H1 (cell line): ENCODE measurements around the gene FAAP100. TPM values are rescaled to one million over a fixed set of nuclear protein-coding genes. Genes with fewer than 3 reads are reported as not detected.

Experiments used
- CTCF ChIA-PET: fragments of 300-600 bp; sonication (Branson Sonifier 250); formaldehyde crosslinking; loops from one replicate; lab custom pipeline; 2021; ENCODE audit not compliant: partially characterized antibody; lab: Charles Lee
- POLR2A ChIA-PET: fragments of 300-600 bp; sonication (Branson Sonifier 250); formaldehyde crosslinking; loops from one replicate; lab custom pipeline; 2021; ENCODE audit warnings: inconsistent platforms; ENCODE audit not compliant: partially characterized antibody; lab: Charles Lee
- DNase-seq, 2 experiments: peaks; one replicate each; pipeline versions ENCODE4 v3.0.0 to v3.0.0-alpha.2; 2010 to 2022; ENCODE audit warnings: low spot score in 2 of 2, low read depth in 1 of 2, mixed read lengths in 1 of 2
- FAIRE-seq: peaks from 2 replicates; lab custom pipeline; 2011; peaks lifted over from hg19 to GRCh38; lab: Jason Lieb, UNC
- H2AFZ ChIP-seq: 2 replicates; pipeline ENCODE4 v1.8.1; 2012; ENCODE audit warnings: low read length, inconsistent platforms
- H2AK5ac ChIP-seq: 2 replicates; pipeline ENCODE4 v1.6.1; 2013; ENCODE audit warnings: low read depth, low read length
- H2BK120ac ChIP-seq: replicated peaks from 2 replicates; pipeline ENCODE3; 2013; ENCODE audit warnings: low read depth, low read length, inconsistent platforms
- H2BK12ac ChIP-seq: 2 replicates; pipeline ENCODE4 v1.6.1; 2013; ENCODE audit warnings: low read depth, low read length
- H2BK15ac ChIP-seq: 2 replicates; pipeline ENCODE4 v1.6.1; 2013; ENCODE audit warnings: low read length
- H2BK20ac ChIP-seq: 2 replicates; pipeline ENCODE4 v1.6.1; 2013; ENCODE audit warnings: low read length
- H2BK5ac ChIP-seq: 2 replicates; pipeline ENCODE4 v1.6.1; 2013; ENCODE audit warnings: low read depth, low read length
- H3K14ac ChIP-seq: 2 replicates; pipeline ENCODE4 v1.6.1; 2013; ENCODE audit warnings: inconsistent platforms; ENCODE audit not compliant: insufficient read length
- H3K18ac ChIP-seq: 2 replicates; pipeline ENCODE4 v1.6.1; 2013; ENCODE audit warnings: low read length; ENCODE audit errors: extremely low read depth
- H3K23ac ChIP-seq: 2 replicates; pipeline ENCODE4 v1.6.1; 2013; ENCODE audit warnings: inconsistent platforms; ENCODE audit not compliant: insufficient read length
- H3K23me2 ChIP-seq: 2 replicates; pipeline ENCODE4 v1.6.1; 2013; ENCODE audit warnings: low read depth, low read length
- H3K27ac ChIP-seq: 2 replicates; pipeline ENCODE4 v1.6.1; 2011; ENCODE audit warnings: low read depth, low read length, inconsistent platforms
- H3K27me3 ChIP-seq, 4 experiments: replicated peaks in 1 of 4; 1 replicate in 1 of 4; 2 replicates in 3 of 4; pipeline versions ENCODE4 v1.6.1 to v1.8.1; 2011 to 2013; ENCODE audit warnings: low read length in 3 of 4, mild to moderate bottlenecking in 3 of 4, inconsistent platforms in 2 of 4, mixed read lengths in 2 of 4, moderate library complexity in 1 of 4; ENCODE audit not compliant: control insufficient read depth in 3 of 4, insufficient read depth in 3 of 4; ENCODE audit errors: extremely low read depth in 1 of 4
- H3K36me3 ChIP-seq, 4 experiments: 2 replicates each; pipeline versions ENCODE4 v1.6.1 to v1.8.1; 2011 to 2013; ENCODE audit warnings: mild to moderate bottlenecking in 4 of 4, low read length in 3 of 4, moderate library complexity in 2 of 4, control low read depth in 1 of 4, inconsistent platforms in 1 of 4; ENCODE audit not compliant: insufficient read depth in 4 of 4, control insufficient read depth in 2 of 4
- H3K4ac ChIP-seq: replicated peaks from 2 replicates; pipeline ENCODE3; 2013; ENCODE audit warnings: low read length, low read depth, mixed read lengths, inconsistent platforms; ENCODE audit not compliant: insufficient read length
- H3K4me1 ChIP-seq, 4 experiments: replicated peaks in 1 of 4; 1 replicate in 1 of 4; 2 replicates in 3 of 4; pipeline versions ENCODE4 v1.6.1 to v1.8.1; 2011 to 2013; ENCODE audit warnings: low read length in 3 of 4, inconsistent platforms in 2 of 4, mixed read lengths in 1 of 4; ENCODE audit not compliant: insufficient read depth in 4 of 4, control insufficient read depth in 3 of 4
- H3K4me2 ChIP-seq, 2 experiments: 2 replicates each; pipeline versions ENCODE4 v1.6.1 to v1.8.1; 2011 to 2013; ENCODE audit warnings: low read depth in 2 of 2, low read length in 2 of 2, control low read depth in 1 of 2, inconsistent platforms in 1 of 2, mild to moderate bottlenecking in 1 of 2; ENCODE audit not compliant: insufficient read depth in 1 of 2
- H3K4me3 ChIP-seq, 4 experiments: fragments of 200-600, 300-600 bp in 1 of 4; sonication (generic), shearing (Covaris generic), sonication (Bioruptor Twin) in 1 of 4; 2 replicates each; pipeline versions ENCODE4 v1.5.1 to v1.8.1; 2011 to 2016; ENCODE audit warnings: low read length in 4 of 4, low read depth in 3 of 4, control low read depth in 2 of 4, inconsistent platforms in 2 of 4, mild to moderate bottlenecking in 2 of 4, mixed read lengths in 1 of 4, moderate library complexity in 1 of 4; ENCODE audit not compliant: insufficient read depth in 2 of 4; ENCODE audit errors: extremely low read depth in 1 of 4
- H3K56ac ChIP-seq: replicated peaks from 2 replicates; pipeline ENCODE3; 2013; ENCODE audit warnings: low read depth, mild to moderate bottlenecking, mixed read lengths, low read length, inconsistent platforms; ENCODE audit not compliant: insufficient read length
- H3K79me1 ChIP-seq: 2 replicates; pipeline ENCODE4 v1.6.1; 2013; ENCODE audit warnings: low read depth, low read length, control low read depth
- H3K79me2 ChIP-seq, 2 experiments: 2 replicates each; pipeline versions ENCODE4 v1.6.1 to v1.8.1; 2012 to 2013; ENCODE audit warnings: low read length in 2 of 2, mild to moderate bottlenecking in 2 of 2, inconsistent platforms in 1 of 2; ENCODE audit not compliant: insufficient read depth in 2 of 2, control insufficient read depth in 1 of 2
- H3K9ac ChIP-seq, 4 experiments: replicated peaks in 1 of 4; 1 replicate in 1 of 4; 2 replicates in 3 of 4; pipeline versions ENCODE4 v1.6.1 to v1.8.1; 2011 to 2013; ENCODE audit warnings: low read depth in 3 of 4, low read length in 3 of 4, control low read depth in 2 of 4, mild to moderate bottlenecking in 2 of 4, moderate library complexity in 2 of 4, inconsistent platforms in 1 of 4; ENCODE audit errors: extremely low read depth in 1 of 4
- H3K9me3 ChIP-seq, 2 experiments: 2 replicates each; pipeline versions ENCODE4 v1.6.1 to v1.8.1; 2012 to 2013; ENCODE audit warnings: mild to moderate bottlenecking in 2 of 2, moderate library complexity in 2 of 2, control low read depth in 1 of 2, inconsistent platforms in 1 of 2, low read depth in 1 of 2, low read length in 1 of 2, mixed read lengths in 1 of 2; ENCODE audit not compliant: insufficient read depth in 2 of 2
- H4K20me1 ChIP-seq, 2 experiments: replicated peaks in 1 of 2; 2 replicates each; pipeline versions ENCODE3 to v1.8.1; 2011 to 2013; ENCODE audit warnings: inconsistent platforms in 2 of 2, low read length in 2 of 2, mild to moderate bottlenecking in 1 of 2; ENCODE audit not compliant: insufficient read depth in 2 of 2, control insufficient read depth in 1 of 2
- H4K5ac ChIP-seq: 2 replicates; pipeline ENCODE4 v1.6.1; 2013; ENCODE audit warnings: low read length, low read depth, mixed read lengths, inconsistent platforms; ENCODE audit not compliant: insufficient read length
- H4K8ac ChIP-seq: 2 replicates; pipeline ENCODE4 v1.8.0; 2013; ENCODE audit warnings: mild to moderate bottlenecking, moderate library complexity, low read length, inconsistent platforms; ENCODE audit not compliant: insufficient read depth; ENCODE audit errors: extremely low read depth
- H4K91ac ChIP-seq: replicated peaks from 2 replicates; pipeline ENCODE3; 2013; ENCODE audit warnings: low read length, mixed read lengths, inconsistent platforms; ENCODE audit not compliant: insufficient read length
- JUN ChIP-seq: IDR thresholded peaks from 2 replicates; pipeline ENCODE4 v1.6.1; 2011; ENCODE audit warnings: low read depth, mild to moderate bottlenecking, improper control_type of control experiment, low read length
- TBP ChIP-seq: IDR thresholded peaks from 2 replicates; pipeline ENCODE4 v1.6.1; 2011; ENCODE audit warnings: low read depth, low read length, improper control_type of control experiment
- TEAD4 ChIP-seq: IDR thresholded peaks from 2 replicates; pipeline ENCODE4 v1.6.1; 2012; ENCODE audit warnings: low read depth, low read length, inconsistent platforms, mixed read lengths
- WGBS, 2 experiments: shearing (Covaris generic) in 1 of 2; methylation state at CpG; one replicate each; pipeline versions ENCODE4 v1.1.6 to v1.1.7; 2013 to 2015; ENCODE audit warnings: low lambda C conversion rate in 2 of 2, mixed read lengths in 2 of 2, inconsistent platforms in 1 of 2, low coverage in 1 of 2, missing lambda C conversion rate in 1 of 2; ENCODE audit not compliant: insufficient replicate concordance in 2 of 2, insufficient coverage in 1 of 2, insufficient read length in 1 of 2; ENCODE audit errors: extremely low coverage in 1 of 2, missing lambda C conversion rate in 1 of 2; 5-methylcytosine and 5-hydroxymethylcytosine counted together
- polyA plus RNA-seq, 7 experiments: library from polyadenylated mRNA; depleted of rRNA in 3 of 7; stranded (reverse) in 5 of 7; unstranded in 2 of 7; fragments of >200 nt in 5 of 7; fragments of 200-250 nt in 2 of 7; gene quantifications; 1 replicate in 5 of 7; 2 replicates in 1 of 7; 4 replicates in 1 of 7; pipeline versions ENCODE4 v1.2.1 to v1.2.3, GENCODE V29; 2011 to 2013; ENCODE audit warnings: missing spikeins in 2 of 7, mixed read lengths in 2 of 7
- total RNA-seq: library from RNA; stranded (reverse); fragmentation: NEBNext Ultra II Directional; extraction: Animal tissue kit (Norgen Biotek cat#: 25700); gene quantifications from 2 replicates; pipeline ENCODE4 v1.2.1, GENCODE V29; 2021

Gene FAAP100
- total and polyA plus RNA-seq, 2 of the 8 experiments (the other 6 are each of a cell fraction or from before 2014, with no cell fraction given) = 23.2 to 41.8 TPM

DNA sequence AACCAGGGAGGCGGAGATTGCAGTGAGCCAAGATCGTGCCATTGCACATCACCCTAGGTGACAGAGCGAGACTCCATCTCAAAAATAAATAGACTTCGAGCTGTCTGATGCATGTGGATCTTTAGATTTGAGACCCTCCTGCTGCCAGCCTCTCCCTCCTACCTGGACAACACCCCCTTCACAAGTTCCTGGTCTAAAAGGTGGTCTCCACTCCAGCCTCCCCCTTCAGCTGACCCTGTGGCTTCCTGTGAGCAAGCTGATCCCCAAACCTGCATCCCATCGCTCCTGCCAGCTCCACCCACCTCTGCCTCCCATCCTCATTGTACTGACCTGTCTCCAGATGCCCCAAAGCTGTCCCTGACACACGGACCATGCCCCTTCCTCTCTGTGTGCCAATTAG, 27.1 kb upstream of the FAAP100 start:
- H2AFZ ChIP-seq = no peak overlapping the region
- H3K4me3 ChIP-seq = no peak overlapping the region
- H2AK5ac ChIP-seq = no peak overlapping the region
- peaks cover 11 to 12% of the 10 kb centered on the region in 2 experiments for H4K20me1 ChIP-seq
- H3K27ac ChIP-seq = no peak overlapping the region
- H2BK12ac ChIP-seq = no peak overlapping the region
- POLR2A ChIA-PET = interaction anchor here (0.9 to 2.2 kb wide), 8 partner anchors 10 to 43 kb away, joined by 3 to 9 read pairs (median 4); partner anchors contain the start of gene FAAP100
- H3K18ac ChIP-seq = no peak overlapping the region
- CTCF ChIA-PET = interaction anchor here (0.8 to 5.1 kb wide), 4 partner anchors 22 to 324 kb away, joined by 3 to 31 read pairs (median 3); no protein-coding TSS in a partner anchor
- H3K27me3 ChIP-seq = no peaks in the 10 kb centered on the region
- no peak overlapping the region for H2BK120ac ChIP-seq
- TF ChIP-seq JUN = no peak
- TF ChIP-seq TEAD4 = no peak
- TF ChIP-seq TBP = no peak
- no peak overlapping the region for H4K5ac ChIP-seq
- DNase-seq (no peak), FAIRE-seq (no peak)
- H3K79me2 ChIP-seq = 0 out of 4 replicates have a peak, but pooled peaks cover 0 to 2% of the 10 kb centered on the region in 2 experiments
- no peak overlapping the region for H3K14ac ChIP-seq
- H3K23me2 ChIP-seq = no peaks in the 10 kb centered on the region
- 96% methylated on average over 6 of the region's 6 CpGs; no CpG with 5 or more reads in 1 of the 2 experiments for WGBS, 2 experiments
- H2BK5ac ChIP-seq = peak overlapping the region; percentile 52; the same call in 1 of the 2 replicates
- no peak overlapping the region for H3K56ac ChIP-seq
- H3K4ac ChIP-seq = no peak overlapping the region
- no peak overlapping the region for H3K23ac ChIP-seq
- H2BK15ac ChIP-seq = no peak overlapping the region
- H4K91ac ChIP-seq = no peak overlapping the region
- H3K36me3 ChIP-seq = peaks cover 6 to 17% (median 13%) of the 10 kb centered on the region in 4 experiments
- H3K4me2 ChIP-seq = no peak overlapping the region
- H3K9me3 ChIP-seq = no peaks in the 10 kb centered on the region
- H3K79me1 ChIP-seq = peaks cover 6% of the 10 kb centered on the region
- H2BK20ac ChIP-seq = no peak overlapping the region
- no peak overlapping the region for H4K8ac ChIP-seq
- 0 out of 7 replicates have a peak overlapping the region, but pooled peaks of 1 of the 4 experiments have one; percentile 18 for H3K9ac ChIP-seq
- no peaks in the 10 kb centered on the region for H3K4me1 ChIP-seq
